Measurements from ENCODE around the gene ELOVL3. TPM values are rescaled to one million over a fixed set of nuclear protein-coding genes. Genes with fewer than 3 reads are reported as not detected.
A peak's percentile ranks its signal among the peaks of the same experiment; 100 is the strongest.

The ELOVL3 gene
- total RNA-seq, 1 donor from 2014 or later = not detected

DNA sequence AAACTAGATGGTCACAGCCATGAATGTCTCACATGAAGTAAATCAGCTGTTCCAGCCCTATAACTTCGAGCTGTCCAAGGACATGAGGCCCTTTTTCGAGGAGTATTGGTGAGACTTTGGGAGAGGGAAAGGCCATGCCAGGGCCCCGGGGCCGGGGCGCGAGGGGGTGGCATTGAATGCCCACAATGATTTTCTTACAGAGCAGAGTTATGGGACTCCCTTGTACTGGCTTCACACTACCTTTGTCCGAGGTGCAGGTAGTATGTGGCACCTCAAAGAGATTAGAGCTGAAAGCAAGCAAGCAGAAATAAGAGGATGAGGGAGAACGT lies 407 bp downstream of the ELOVL3 start:
- H3K4me1 Mint-ChIP-seq (ENCODE audit: low read depth, unreplicated experiment) = no peaks in the 10 kb centered on the region
- DNase-seq = no peak
- peaks cover 28% of the 10 kb centered on the region for H3K27me3 Mint-ChIP-seq (ENCODE audit: unreplicated experiment)
- peak overlapping the region; percentile 78 for H3K4me3 Mint-ChIP-seq (ENCODE audit: unreplicated experiment)
- H3K36me3 Mint-ChIP-seq (ENCODE audit: unreplicated experiment) = no peaks in the 10 kb centered on the region
- H3K27ac Mint-ChIP-seq (ENCODE audit: unreplicated experiment) = no peak overlapping the region
- H3K9me3 Mint-ChIP-seq (ENCODE audit: unreplicated experiment) = peaks cover 3% of the 10 kb centered on the region
- TF ChIP-seq CTCF (IDR thresholded peaks at IDR 0.05; ENCODE audit: partially characterized antibody, unreplicated experiment) = no peak

- H3K4me1 Mint-ChIP-seq (ENCODE audit: low read depth, unreplicated experiment) = no peaks in the 10 kb centered on the region
- H3K36me3 Mint-ChIP-seq (ENCODE audit: unreplicated experiment) = no peaks in the 10 kb centered on the region
- H3K9me3 Mint-ChIP-seq (ENCODE audit: unreplicated experiment) = peaks cover 4% of the 10 kb centered on the region
- H3K4me3 Mint-ChIP-seq (ENCODE audit: unreplicated experiment) = peak overlapping the region; percentile 25
- H3K27me3 Mint-ChIP-seq (ENCODE audit: unreplicated experiment) = peaks cover 28% of the 10 kb centered on the region
- no peak for DNase-seq
- TF ChIP-seq CTCF (IDR thresholded peaks at IDR 0.05; ENCODE audit: partially characterized antibody, unreplicated experiment) = no peak
- no peak overlapping the region for H3K27ac Mint-ChIP-seq (ENCODE audit: unreplicated experiment)
Measured at GRCh38 chr10:102227050-102227449, 951 bp downstream of the ELOVL3 start.

GRCh38 chr10:102229810-102230263 lies 3.7 kb downstream of the ELOVL3 start:
- peak; percentile 85 for TF ChIP-seq CTCF (IDR thresholded peaks at IDR 0.05; ENCODE audit: partially characterized antibody, unreplicated experiment)
- Mint-ChIP-seq H3K27me3 (ENCODE audit: unreplicated experiment) (peaks cover 23% of the 10 kb centered on the region), H3K4me3 (ENCODE audit: unreplicated experiment) (peak overlapping the region; percentile 74), H3K9me3 (ENCODE audit: unreplicated experiment) (peaks cover 3% of the 10 kb centered on the region), H3K27ac (ENCODE audit: unreplicated experiment) (no peak overlapping the region), H3K4me1 (ENCODE audit: low read depth, unreplicated experiment) (peaks cover 5% of the 10 kb centered on the region), H3K36me3 (ENCODE audit: unreplicated experiment) (no peaks in the 10 kb centered on the region)
- DNase-seq = peak; percentile 89

GRCh38 chr10:102230264-102230860 lies 4.3 kb downstream of the ELOVL3 start:
- peaks cover 5% of the 10 kb centered on the region for H3K4me1 Mint-ChIP-seq (ENCODE audit: low read depth, unreplicated experiment)
- peaks cover 23% of the 10 kb centered on the region for H3K27me3 Mint-ChIP-seq (ENCODE audit: unreplicated experiment)
- H3K27ac Mint-ChIP-seq (ENCODE audit: unreplicated experiment) = no peak overlapping the region
- H3K9me3 Mint-ChIP-seq (ENCODE audit: unreplicated experiment) = peaks cover 3% of the 10 kb centered on the region
- peak; percentile 71 for DNase-seq
- H3K36me3 Mint-ChIP-seq (ENCODE audit: unreplicated experiment) = peaks cover 1% of the 10 kb centered on the region
- H3K4me3 Mint-ChIP-seq (ENCODE audit: unreplicated experiment) = peak overlapping the region; percentile 74
- no peak for TF ChIP-seq CTCF (IDR thresholded peaks at IDR 0.05; ENCODE audit: partially characterized antibody, unreplicated experiment)

DNA sequence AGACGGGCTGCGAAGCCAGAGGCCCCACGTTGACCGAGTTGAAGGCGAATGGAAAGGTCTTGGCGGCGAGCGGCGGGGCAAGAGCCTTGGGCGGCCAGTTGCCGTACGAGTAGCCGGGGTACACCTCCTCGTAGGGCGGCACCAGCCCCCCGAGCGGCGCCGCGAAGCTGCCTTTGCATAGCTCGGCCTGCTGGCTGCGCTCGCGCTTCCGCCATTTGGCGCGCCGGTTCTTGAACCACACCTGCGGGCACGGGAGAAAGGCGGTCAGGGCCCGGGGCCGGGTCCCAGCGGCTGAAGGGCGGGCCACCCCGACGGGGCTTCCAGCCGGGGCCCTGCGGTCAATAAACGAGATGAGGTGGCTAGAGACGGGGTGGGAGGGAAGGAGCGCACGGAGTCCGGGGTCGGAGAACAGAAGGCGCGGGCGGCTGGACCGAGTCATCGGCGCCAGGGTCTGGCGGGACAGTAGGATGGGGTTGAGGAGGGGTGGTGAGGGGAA lies 4.8 kb downstream of the ELOVL3 start:
- TF ChIP-seq CTCF (IDR thresholded peaks at IDR 0.05; ENCODE audit: partially characterized antibody, unreplicated experiment) = no peak
- Mint-ChIP-seq H3K9me3 (ENCODE audit: unreplicated experiment) (peaks cover 3% of the 10 kb centered on the region), H3K4me3 (ENCODE audit: unreplicated experiment) (peak overlapping the region; percentile 52), H3K27me3 (ENCODE audit: unreplicated experiment) (peaks cover 25% of the 10 kb centered on the region), H3K36me3 (ENCODE audit: unreplicated experiment) (peaks cover 6% of the 10 kb centered on the region), H3K4me1 (ENCODE audit: low read depth, unreplicated experiment) (peaks cover 5% of the 10 kb centered on the region), H3K27ac (ENCODE audit: unreplicated experiment) (no peak overlapping the region)
- DNase-seq = peak; percentile 61

Data from glutamatergic neuron (in vitro differentiated cells).